HG02798 (cell line): ENCODE results near the gene SLC12A4.

ENCODE experiments used
- ATAC-seq: cut with Tn5 transposase; IDR thresholded peaks from one replicate; pipeline ENCODE4 v1.9.1; 2021; ENCODE audit warnings: mild to moderate bottlenecking; ENCODE audit not compliant: unreplicated experiment, poor library complexity

SLC12A4 gene

DNA sequence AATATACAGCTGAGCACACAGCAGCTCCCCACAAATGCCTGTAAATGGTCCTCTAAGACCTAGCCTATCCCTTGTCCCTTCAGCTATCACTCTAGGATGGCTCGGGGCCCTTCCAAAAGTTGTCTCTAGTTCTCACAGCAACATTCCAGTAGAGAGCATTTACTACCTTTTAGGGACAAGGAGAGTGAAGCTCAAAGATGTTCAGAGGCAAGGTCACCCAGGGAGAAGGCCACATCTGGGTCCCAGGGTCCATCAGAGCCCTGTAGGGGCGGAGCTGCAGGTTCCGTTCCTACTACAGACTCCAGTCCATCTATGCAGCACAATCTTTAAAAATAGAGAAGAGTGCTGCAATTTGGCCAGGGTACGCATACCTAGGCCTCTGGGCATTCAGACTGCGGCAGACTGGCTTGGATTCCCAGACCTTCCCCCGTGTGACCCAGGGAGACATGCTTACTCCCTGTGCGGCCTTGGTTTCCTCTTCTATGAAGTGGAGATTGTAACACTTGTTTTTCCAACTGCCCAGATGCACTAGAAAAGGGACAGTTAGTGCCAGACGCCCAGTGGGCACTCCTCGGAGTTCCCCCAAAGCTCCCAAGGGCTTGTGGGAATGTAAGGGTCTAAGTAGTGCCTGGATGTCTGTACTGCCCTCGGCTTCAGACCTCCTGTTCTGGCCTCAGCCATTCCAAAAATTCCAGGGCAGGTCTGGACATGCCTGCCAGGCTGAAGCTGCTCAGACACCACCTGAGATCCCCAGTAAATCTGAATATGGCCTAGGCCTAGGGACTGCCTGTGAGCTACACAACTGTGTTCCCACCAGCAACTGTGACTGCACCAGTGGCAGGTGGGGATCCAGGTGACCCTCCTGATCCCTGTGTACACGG lies 2.5 kb downstream of the SLC12A4 start:
- ATAC-seq: no peak

DNA sequence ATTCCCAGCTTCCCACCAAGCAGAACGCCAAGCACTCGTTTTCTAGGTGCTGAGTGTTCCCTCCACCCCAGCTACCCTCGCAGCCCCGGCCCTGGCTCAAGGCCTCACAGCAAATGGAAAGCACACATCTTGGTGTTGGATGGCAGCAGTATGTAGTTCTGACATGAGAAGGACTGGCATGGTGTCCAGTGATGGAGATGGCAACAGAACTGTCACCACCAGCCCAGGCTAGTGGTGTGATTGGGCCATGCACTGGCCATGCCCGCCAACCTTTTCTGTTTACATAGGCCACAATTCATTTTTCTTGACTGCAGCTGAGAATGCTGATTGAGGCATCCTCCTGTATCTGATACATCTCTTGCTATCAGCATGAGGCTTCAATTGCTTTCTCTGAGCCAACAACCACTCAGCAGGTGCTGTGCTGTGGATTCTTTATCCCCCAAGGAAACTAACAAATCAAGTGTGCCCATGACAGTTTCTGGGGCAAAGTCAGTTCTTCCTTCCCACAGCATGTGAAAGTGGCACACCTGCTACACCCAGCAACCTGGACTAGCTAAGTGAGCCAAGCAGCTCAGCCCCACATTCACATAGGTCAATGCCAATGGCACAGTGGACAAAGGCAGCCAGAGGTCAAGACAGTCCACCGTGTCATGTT lies 3.8 kb downstream of the SLC12A4 start:
- ATAC-seq: no peak

DNA sequence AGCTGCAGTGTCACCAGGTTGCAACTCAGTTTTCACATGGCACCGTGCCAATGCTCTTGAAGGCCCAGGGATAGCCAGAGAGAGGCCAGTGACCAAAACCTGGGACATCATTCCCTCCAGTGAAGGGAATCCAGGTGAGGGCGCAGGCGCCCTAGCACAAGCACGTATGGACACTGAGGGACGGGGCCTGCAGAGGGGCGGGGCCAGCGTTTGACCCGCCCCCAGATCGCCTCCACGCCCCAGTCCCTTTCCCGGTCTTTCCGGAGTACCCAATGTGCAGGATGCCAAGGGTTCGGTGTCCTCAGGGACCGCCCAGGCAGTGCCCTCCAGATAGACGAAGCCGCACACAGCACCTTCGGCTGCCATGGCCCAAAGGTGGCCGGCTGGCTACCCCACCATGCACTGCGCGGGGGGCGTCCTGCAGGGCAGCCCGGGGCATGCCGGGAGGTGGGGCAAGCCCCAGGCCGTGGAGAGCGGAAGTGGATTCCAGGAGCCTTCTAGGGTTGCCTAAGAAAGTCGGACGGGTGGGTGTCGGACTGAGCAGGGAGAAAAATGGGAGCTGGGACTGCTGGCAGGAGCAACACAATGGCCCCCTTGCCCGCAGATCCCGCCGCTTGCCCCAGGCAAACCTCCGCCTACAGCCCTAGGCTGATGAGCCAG lies 4.6 kb downstream of the SLC12A4 start:
- ATAC-seq: no peak

DNA sequence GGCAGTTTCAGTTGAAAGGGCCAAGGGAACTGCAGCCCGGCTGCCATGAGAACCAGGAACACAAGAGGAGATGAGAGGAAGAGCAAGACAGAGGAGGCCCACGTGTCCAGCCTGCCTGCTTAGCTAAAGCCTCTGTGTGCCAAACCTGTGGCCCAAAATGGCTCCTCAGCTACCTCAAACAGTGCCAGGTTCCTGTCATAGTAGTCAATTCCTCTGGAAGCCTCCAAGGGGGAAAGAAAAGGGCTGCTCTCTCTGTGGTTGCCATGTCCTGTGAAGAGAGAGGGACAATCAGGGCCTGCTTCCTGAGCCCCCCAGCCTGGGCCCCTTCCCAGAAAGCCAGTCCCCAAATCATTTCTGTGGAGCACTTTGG lies 5.2 kb downstream of the SLC12A4 start:
- ATAC-seq: no peak

DNA sequence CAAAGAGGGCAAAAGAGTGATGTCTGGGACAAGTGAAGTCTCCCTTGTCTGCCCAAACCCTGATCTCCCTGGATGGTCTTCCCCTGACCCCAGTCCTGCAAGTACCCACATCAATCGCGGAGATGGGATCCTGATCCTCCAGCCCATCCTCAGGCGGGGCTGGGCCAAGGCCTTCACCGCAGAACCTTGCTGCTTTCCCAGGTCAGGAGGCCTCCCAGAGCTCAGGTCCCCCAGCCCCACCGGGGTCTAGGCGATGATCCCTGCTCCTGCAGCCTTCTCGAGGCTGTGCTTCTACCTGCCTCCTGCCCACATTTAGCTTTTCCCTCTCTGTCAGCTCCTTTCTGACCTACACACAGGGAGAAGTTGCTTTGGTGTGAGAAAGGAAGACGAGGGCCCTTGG lies 6.3 kb downstream of the SLC12A4 start:
- ATAC-seq: no peak

DNA sequence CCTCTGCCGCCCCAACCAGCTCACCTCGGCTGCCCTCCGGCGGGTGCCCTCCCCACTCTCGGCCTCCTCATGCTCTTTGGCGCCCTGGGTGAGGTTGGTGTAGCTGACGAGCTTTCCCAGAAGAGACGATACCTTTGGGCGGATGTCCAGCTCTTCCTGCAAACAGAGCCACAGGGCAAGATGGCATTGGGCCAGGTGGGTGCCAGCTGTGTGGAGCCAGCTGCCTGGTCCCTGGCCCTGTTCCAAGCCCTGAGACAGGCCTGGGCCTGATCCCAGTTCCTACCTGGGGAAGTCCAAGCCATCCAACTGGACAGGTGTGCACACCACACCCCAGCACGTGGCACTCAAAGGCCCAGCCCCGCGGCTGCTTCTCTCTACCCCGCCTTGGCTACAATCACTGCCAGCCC lies 6.9 kb downstream of the SLC12A4 start:
- no peak for ATAC-seq

DNA sequence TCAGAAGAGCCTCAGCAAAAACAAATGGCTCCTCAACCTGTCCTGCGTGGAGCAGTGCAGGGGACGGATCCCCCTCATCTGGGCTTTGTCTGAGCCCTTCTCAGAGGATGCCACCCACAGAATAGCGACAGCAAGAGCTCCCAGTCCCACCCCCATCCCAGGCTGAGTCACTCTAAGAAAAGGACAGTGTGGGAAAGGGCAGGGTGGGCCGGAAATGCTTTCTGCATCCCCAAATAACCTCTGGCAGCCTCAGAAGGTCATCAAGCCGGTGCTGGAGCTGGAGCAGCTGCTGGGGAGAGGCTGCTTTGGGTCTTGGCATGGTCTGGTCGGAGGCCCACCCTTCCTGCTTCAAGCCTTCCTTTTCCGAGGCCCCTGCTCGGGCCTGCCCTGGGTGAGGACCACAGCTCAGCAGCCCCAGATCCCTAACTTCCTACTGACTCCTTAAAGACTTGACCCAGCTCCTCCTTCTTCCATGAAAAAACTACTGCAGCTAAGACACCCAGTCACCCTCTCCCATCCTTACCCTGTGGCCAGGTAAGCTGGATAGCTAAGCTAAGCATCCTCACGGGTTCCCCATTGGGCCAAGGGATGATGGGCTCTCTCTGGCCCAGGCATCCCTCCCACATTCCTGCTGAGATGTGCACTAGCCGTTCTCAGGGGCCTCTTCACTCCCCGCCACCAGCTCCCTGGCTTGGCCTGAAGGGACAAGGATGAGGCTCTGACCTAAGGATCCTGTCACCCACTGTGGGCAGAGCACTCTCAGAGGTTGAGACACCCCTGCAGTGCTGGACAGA lies 8.7 kb downstream of the SLC12A4 start:
- ATAC-seq: no peak

DNA sequence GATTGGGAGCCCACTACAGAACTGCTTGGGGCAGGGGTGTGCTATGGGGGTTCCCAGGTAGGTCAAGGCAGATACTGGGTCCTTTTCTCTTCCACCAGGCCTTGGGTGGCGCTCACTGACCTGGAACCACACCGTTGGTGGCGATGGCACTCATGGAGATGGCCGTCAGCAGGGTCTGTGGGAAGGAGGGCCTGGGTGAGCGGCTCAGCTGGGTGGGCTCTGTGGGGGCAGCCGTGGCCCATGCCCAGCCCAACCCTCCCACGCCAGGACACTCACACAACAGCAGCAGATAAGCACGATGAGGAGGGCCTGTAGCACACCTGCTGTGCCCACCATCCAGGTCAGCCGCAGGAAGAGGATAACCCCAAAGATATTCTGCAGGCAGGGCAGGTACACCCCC lies 10.8 kb downstream of the SLC12A4 start:
- no peak for ATAC-seq

DNA sequence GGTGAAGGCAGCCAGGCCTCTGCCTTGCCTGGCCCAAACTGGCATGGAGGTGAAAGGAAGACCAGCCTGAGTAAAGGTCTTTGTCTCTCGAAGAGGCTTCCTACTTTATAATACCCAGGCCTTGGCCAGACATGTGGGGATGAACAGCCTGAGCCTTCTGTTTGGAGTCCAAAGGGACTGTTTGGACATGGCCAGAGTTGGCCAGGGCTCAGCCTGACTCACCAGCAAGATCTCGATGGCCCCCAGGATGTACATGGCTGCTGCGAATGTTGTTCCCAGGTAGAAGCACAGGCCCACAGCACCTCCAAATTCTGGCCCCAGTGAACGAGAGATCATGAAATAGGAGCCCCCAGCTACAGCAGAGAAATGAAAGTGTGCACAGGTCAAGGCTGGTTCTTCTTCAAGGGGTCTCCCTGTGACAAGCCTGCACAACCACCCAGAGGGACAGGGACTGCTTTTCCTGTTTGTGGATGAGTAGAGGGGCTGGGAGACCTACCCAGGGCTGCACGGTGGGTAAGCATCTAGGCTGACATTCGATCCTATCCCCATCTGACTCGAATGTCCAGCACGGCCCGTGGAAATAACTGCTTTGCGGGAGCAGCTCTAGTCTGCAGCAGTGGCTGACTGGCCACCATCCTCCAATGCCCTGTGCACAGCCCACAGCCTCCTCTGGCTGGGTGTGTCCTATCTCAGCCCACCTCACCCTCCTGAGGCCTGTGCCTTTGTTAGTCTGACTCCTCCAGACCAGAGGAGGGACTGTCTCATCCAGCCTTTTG lies 13.8 kb downstream of the SLC12A4 start:
- no peak for ATAC-seq

DNA sequence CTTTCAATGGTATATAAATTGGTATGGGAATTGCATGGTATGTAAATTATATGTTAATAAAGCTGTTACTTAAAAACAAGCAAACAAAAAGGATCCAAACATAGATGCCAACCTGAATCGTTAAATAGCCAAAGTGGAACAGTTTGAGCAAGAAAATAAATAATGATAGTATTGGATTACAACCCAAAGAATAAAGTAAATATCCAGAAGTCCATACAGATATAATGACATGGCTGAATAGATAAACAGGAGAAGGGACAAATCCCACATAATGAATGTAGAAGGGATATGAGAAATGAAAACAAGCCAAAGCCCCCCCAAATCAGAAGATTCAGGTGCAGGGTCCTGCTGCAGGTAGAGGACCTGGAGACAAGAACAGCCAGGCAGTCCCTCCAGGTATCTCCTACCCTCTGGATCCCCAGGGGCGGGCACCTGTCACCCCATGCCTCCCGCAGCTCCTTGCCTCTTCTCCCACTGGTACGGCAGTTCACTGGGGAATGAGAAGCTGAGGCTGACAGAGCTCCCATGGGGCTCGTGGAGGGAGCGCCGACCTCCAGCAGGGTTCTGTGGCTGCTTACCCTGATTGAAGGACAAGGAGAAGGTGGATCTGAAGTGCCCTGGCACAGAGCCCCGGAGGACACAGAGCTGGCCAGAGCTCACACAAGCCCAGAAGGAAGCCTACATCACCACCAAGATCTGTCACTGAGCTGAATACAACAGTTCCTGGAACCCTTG lies 14.6 kb downstream of the SLC12A4 start:
- no peak for ATAC-seq

DNA sequence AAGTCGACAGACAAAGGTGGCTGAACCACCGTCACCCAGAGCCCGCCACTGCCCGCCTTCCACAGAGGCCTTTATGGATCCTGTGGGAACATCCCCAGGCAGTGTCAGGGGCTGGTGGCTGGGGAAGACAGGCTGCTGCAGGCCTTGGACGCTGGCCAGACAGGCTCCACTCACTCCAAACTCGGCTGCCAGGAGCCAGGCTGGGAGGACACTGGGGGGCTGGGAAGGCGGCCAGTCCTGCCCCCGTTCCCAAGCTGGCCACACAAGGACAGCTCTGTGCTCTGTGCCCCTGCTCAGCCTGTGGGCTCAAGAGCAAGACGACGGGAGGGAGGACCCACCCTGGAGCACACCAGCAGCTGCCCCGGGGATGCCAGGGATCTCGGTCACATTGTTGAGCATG lies 17.0 kb downstream of the SLC12A4 start:
- no peak for ATAC-seq

DNA sequence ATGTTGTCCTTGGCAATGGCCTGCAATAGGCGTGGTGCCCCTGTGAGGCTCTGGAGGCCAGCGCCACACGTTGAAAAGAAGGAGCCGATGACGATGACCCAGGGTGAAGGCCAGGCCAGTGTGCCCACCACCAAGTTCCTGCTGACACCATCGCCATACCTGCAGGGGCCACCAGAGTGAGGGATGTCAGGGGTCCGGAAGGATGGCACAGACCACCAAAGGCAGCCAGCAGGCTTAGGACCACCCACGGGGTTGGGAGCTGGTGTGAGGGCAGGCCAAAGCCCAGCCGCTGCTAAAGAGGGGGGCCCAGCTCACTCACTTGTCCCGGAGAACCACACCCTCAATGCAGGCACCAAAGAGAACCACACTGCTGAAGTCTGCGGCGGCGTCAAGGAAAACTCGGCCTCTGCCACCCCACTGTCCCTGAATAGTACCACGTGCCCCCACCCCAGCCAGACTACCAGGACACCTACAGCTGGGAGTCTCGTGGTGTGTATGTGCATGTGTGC lies 18.0 kb downstream of the SLC12A4 start:
- no peak for ATAC-seq

DNA sequence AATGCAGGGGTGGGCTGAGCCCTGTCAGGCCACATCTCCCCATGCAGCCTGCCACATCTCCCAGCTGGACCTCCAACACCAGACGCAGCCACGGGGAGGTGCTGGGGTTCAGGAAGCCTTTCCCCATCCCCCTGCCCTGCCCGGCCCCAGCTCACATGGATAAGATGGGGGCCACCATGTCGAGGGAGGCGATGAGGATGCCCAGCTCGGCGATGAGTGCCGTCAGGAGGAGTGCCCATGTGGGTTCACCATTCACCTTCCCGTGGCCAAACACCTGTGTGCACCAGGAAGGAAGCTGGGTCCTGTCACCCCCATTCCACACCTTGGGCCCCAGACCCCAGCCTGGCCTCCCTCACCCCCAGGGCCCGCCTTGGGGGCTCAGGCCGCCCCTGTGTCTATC lies 18.8 kb downstream of the SLC12A4 start:
- no peak for ATAC-seq

DNA sequence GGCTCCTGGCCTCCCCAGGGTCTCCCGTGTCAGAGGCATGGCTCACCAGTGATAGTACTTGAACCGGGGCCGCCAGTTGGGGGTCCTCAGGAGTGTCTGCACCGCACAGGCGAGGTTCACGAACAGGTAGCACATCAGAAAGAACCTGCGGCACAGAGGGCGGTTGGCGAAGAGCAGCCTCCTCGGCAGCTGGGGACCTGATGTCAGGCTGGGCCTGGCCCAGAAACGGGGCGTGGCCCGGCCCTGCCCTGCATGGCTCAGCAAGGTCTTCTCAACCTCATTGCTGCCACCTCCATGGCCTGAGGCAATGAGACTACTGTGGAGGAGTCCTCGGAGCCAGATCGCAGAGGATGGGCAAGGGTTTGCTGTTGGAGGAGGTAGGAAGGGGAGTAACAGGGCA lies 20.4 kb downstream of the SLC12A4 start:
- no peak for ATAC-seq

DNA sequence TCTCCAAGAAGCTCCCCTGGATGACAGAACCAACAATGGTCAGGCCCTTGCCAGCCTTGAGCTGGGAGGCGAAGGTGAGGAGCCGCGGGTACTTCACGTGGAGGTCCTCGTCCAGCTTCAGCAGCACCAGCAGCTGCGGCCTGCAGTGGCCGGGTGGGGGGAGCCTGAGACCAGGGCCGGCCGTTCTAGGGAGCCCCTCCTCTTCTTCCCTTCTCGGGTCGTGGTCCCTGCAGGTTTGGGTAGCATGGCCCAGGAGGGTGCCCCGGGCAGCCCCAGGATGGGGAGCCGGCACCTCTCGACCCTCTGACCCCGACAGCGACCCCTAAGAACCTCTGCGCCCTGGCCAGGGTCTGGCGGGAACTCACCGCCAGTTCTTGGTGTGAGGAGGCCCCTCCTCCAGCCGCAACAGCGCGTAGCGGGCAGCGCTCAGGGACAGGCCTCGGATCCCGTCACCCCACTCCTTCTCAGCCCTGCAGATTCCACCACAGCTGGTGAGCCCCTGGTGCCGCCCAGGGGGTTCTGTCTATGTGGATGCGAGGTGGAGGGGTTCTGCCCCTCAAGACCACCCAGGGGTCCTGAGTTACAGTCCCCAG lies 21.4 kb downstream of the SLC12A4 start:
- ATAC-seq: no peak

DNA sequence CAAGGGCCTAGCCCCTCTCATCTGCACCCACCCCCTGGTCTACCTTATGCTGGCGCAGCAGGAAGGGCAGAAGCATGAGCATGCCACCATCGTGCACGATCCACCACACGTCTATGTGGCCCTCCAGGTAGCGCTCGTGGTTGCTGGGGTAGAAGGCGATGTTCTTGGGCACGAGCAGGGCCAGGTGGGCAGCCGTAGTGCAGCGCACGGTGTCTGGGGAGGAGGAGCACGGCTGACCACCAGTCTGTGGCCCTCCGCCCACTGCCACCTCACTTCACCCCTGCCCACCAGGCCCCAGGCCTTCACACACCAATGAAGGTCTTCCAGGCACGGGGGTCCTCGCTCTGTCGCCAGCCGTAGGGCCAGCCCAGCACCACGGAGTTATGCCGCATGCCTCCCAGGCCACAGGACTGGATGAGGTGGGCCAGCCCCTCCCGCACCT lies 22.3 kb downstream of the SLC12A4 start:
- no peak for ATAC-seq

DNA sequence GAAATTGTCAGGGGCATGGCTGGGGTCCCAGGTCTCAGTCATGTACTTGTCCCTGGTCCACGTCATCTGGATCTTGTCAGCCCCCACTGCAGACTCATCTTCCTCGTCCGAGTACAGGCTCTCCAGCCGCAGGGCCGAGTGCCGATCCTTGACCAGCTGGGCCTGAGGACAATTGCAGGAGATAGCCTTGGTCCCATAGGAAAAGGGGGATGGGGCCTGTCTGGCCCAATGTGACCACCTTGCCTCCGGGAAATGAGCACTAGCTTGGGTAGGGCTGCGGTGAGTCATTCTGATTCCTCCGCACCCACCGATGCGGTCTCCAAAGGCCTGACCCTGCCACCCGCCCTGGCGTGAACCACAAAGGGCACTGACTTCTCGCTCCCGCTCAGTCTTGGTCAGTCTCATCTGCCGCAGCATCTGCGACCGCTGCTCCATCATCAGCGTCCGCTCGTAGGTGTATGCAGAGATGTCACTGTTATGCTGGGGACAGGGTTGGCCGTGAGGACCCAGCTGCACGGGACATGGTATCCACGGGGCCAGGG lies 23.0 kb downstream of the SLC12A4 start:
- ATAC-seq: no peak

DNA sequence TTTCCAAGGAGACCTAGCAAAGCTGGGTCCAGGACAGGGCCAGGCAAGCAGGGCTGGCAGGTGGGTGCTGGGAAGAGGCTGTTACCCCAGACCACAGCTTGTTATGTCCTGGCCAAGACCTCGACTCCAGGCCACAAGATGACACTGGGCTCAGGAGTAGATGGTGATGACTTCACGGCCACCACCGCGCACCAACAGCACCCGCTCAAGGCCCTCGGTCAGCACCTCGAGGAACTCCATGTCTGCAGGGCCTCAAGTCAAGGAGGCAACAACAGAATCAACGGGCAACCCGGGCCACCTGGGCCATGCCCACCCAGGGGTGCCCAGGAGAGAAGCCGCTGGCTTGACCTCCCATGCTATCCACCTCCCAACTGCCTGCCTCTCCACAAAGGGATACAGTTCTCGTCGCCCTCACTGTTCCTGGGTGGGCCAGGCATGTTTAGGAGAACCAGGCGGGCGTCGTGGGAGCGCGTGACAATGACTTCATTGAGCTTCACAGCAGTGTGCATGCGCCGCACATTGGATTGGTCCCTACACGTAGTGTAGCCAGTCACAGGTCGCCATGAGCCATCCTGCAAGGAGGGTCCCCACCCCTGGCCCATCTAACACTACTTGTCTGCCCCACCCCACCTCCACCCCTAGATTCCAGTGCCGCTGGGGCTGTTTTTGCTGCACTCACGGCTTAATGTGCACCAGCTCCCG lies 23.6 kb downstream of the SLC12A4 start:
- no peak for ATAC-seq
